CD4-positive, CD25-positive, alpha-beta regulatory T cell (primary cell): Measurements from ENCODE around the gene CDK11B. TPM values are rescaled to one million over a fixed set of nuclear protein-coding genes. Genes with fewer than 3 reads are reported as not detected.
A peak's percentile ranks its signal among the peaks of the same experiment; 100 is the strongest.

Experiments used
- ATAC-seq, 2 donors: fragments of 150-1000 bp; cut with Tn5 transposase; one replicate each; pipeline ENCODE4 v1.10.0; 2021; ENCODE audit warnings: low read depth in 2 of 2, moderate number of reproducible peaks in 2 of 2, moderate library complexity in 1 of 2
- DNase-seq, 3 donors: peaks; one replicate each; pipeline versions ENCODE4 v3.0.0 to v3.0.0-alpha.2; 2012 to 2022; ENCODE audit warnings: mixed read lengths in 1 of 3
- H3K27ac ChIP-seq: one replicate; pipeline ENCODE4 v1.7.0; 2013; ENCODE audit warnings: mild to moderate bottlenecking, low read length; ENCODE audit not compliant: insufficient read depth, poor library complexity, severe bottlenecking
- H3K27me3 ChIP-seq: one replicate; pipeline ENCODE4 v1.7.0; 2013; ENCODE audit warnings: low read length; ENCODE audit not compliant: control insufficient read depth, insufficient read depth
- H3K36me3 ChIP-seq: one replicate; pipeline ENCODE4 v1.7.0; 2013; ENCODE audit warnings: mild to moderate bottlenecking, low read length, moderate library complexity; ENCODE audit not compliant: control insufficient read depth, insufficient read depth
- H3K4me1 ChIP-seq: 2 replicates; pipeline ENCODE4 v1.7.0; 2013; ENCODE audit warnings: mild to moderate bottlenecking, low read length; ENCODE audit not compliant: insufficient read depth, control insufficient read depth, poor library complexity, severe bottlenecking
- H3K4me3 ChIP-seq: one replicate; pipeline ENCODE4 v1.7.0; 2013; ENCODE audit warnings: low read depth, mild to moderate bottlenecking, low read length, moderate library complexity
- H3K9me3 ChIP-seq, 2 experiments: 1 replicate in 1 of 2; 2 replicates in 1 of 2; pipeline ENCODE4 v1.7.0; 2013; ENCODE audit warnings: low read length in 2 of 2, mild to moderate bottlenecking in 1 of 2, moderate library complexity in 1 of 2; ENCODE audit not compliant: control insufficient read depth in 2 of 2
- H3K27ac Mint-ChIP-seq, 3 donors: one replicate each; pipeline ENCODE4 v1.8.0; 2020 to 2022; ENCODE audit warnings: mild to moderate bottlenecking in 3 of 3, mixed read lengths in 3 of 3, moderate library complexity in 2 of 3
- H3K27me3 Mint-ChIP-seq: one replicate; pipeline ENCODE4 v1.8.0; 2022; ENCODE audit warnings: mild to moderate bottlenecking, mixed read lengths
- H3K36me3 Mint-ChIP-seq: one replicate; pipeline ENCODE4 v1.8.0; 2020; ENCODE audit warnings: mixed read lengths
- H3K4me1 Mint-ChIP-seq, 4 donors: one replicate each; pipeline ENCODE4 v1.8.0; 2020 to 2022; ENCODE audit warnings: mixed read lengths in 4 of 4, mild to moderate bottlenecking in 1 of 4
- H3K4me3 Mint-ChIP-seq, 4 donors: one replicate each; pipeline ENCODE4 v1.8.0; 2020 to 2022; ENCODE audit warnings: mild to moderate bottlenecking in 4 of 4, mixed read lengths in 4 of 4, moderate library complexity in 3 of 4
- H3K9me3 Mint-ChIP-seq, 7 donors: one replicate each; pipeline ENCODE4 v1.8.0; 2020 to 2022; ENCODE audit warnings: mixed read lengths in 7 of 7, mild to moderate bottlenecking in 3 of 7, moderate library complexity in 2 of 7
- polyA plus RNA-seq, 4 donors: library from polyadenylated mRNA; unstranded; fragments of 300-500 nt; fragmentation: Illumina TruSeq; gene quantifications; one replicate each; pipeline ENCODE4 v1.2.3, GENCODE V29; 2021
- total RNA-seq: library from RNA; stranded (reverse); gene quantifications from one replicate; pipeline ENCODE4 v1.2.3, GENCODE V29; 2022

The CDK11B gene
- total and polyA plus RNA-seq, 5 donors from 2014 or later = 9.3 to 47.2 (median 9.8) TPM

DNA sequence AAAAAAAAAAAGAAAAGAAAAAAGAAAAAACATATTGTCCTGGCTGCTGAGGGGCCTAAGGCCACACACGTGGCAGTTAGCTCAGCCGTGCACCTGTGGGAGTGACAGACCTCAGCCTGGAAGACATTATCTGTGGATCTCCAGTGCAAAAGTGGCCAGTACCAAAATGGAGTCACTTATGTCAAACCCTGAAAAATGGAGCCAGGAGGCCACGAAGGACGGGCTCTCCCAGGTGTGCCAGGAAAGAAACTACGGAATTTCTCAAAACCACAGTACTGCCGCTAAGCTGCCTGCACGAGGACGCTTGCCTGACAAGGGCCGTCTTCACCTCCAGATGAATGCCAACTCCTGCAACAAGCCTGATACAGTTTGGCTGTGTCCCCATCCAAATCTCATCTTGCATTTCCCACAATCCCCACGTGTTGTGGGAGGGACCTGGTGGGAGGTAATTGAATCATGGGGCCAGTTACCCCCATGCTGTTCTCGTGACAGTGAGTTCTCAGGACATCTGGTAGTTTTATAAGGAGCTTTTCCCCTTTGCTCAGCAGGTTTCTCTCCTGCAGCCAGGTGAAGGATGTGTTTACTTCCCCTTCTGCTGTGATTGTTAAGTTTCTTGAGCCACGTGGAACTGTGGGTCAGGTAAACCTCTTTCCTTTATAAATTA lies 48.9 kb downstream of the CDK11B start:
- peaks cover 0 to 1% (median 0%) of the 10 kb centered on the region in 7 donors for H3K9me3 Mint-ChIP-seq

DNA sequence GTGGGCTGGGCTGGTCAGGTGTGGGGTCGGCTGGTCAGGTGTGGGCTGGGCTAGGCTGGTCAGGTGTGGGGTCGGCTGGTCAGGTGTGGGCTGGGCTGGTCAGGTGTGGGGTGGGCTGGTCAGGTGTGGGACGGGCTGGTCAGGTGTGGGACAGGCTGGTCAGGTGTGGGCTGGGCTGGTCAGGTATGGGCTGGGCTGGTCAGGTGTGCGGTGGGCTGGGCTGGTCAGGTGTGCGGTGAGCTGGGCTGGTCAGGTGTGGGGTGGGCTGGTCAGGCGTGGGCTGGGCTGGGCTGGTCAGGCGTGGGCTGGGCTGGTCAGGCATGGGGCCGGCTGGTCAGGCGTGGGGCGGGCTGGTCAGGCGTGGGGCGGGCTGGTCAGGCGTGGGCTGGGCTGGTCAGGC lies 52.6 kb downstream of the CDK11B start:
- Histone ChIP-seq H3K27me3 (no peaks in the 10 kb centered on the region), H3K9me3 (no peaks in the 10 kb centered on the region), H3K4me3 (no peak overlapping the region), H3K4me1 (peaks cover 10% of the 10 kb centered on the region), H3K36me3 (no peaks in the 10 kb centered on the region), H3K27ac (peak overlapping the region; percentile 78)
- DNase-seq = no peak
- no peak overlapping the region for H3K27ac Mint-ChIP-seq
- no peaks in the 10 kb centered on the region for H3K27me3 Mint-ChIP-seq
- no peak for ATAC-seq
- H3K4me1 Mint-ChIP-seq = peaks cover 4 to 19% (median 10%) of the 10 kb centered on the region in 4 donors
- peaks cover 0 to 2% (median 0%) of the 10 kb centered on the region in 7 donors for H3K9me3 Mint-ChIP-seq
- no peak overlapping the region for H3K4me3 Mint-ChIP-seq
- no peaks in the 10 kb centered on the region for H3K36me3 Mint-ChIP-seq

More for the DNA sequence above, 48.9 kb downstream of the CDK11B start:
- Mint-ChIP-seq H3K36me3 (no peaks in the 10 kb centered on the region), H3K27me3 (no peaks in the 10 kb centered on the region), H3K27ac (no peak overlapping the region), H3K4me1 (peaks cover 9 to 38% (median 20%) of the 10 kb centered on the region in 4 donors), H3K4me3 (peak overlapping the region in 1 of 4 donors; percentile 51)
- Histone ChIP-seq H3K4me1 (peaks cover 25% of the 10 kb centered on the region), H3K27me3 (no peaks in the 10 kb centered on the region), H3K36me3 (no peaks in the 10 kb centered on the region), H3K4me3 (no peak overlapping the region), H3K9me3 (no peaks in the 10 kb centered on the region), H3K27ac (no peak overlapping the region)
- no peak for ATAC-seq
- DNase-seq = no peak

DNA sequence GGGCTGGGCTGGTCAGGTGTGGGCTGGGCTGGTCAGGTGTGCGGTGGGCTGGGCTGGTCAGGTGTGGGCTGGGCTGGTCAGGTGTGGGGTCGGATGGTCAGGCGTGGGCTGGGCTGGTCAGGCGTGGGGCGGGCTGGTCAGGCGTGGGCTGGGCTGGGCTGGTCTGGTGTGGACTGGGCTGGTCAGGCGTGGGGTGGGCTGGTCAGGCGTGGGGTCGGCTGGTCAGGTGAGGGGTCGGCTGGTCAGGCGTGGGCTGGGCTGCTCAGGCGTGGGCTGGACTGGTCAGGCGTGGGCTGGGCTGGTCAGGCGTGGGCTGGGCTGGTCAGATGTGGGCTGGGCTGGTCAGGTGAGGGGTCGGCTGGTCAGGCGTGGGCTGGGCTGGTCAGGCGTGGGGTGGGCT lies 53.1 kb downstream of the CDK11B start:
- Histone ChIP-seq H3K27ac (no peak overlapping the region), H3K36me3 (no peaks in the 10 kb centered on the region), H3K9me3 (no peaks in the 10 kb centered on the region), H3K4me1 (peaks cover 10% of the 10 kb centered on the region), H3K4me3 (no peak overlapping the region), H3K27me3 (no peaks in the 10 kb centered on the region)
- no peak for DNase-seq
- Mint-ChIP-seq H3K36me3 (no peaks in the 10 kb centered on the region), H3K27ac (no peak overlapping the region), H3K9me3 (peaks cover 0 to 2% (median 0%) of the 10 kb centered on the region in 7 donors), H3K4me3 (no peak overlapping the region), H3K4me1 (peaks cover 4 to 19% (median 10%) of the 10 kb centered on the region in 4 donors), H3K27me3 (no peaks in the 10 kb centered on the region)
- ATAC-seq = no peak

DNA sequence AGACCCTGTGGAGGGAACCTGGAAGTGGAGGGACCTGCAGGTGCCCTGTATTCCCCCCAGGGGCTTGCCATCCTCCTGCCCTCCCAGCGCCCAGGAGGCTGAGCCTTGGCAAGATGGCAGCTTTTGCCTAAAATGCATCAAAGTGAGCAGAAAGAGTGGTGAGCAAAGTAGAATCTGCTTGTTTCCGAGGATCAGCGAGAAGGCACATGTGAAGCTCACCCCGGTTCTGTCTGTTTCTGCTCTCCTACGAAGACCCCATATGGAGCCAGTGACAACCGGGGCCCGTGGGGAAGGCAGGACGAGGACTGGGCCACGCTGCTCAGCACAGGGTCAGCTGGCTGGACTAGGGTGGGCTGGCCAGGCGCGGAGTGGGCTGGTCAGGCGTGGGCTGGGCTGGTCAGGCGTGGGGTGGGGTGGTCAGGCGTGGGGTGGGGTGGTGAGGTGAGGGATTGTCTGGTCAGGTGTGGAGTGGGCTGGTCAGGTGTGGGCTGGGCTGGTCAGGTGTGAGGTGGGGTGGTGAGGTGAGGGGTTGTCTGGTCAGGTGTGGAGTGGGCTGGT lies 53.7 kb downstream of the CDK11B start:
- peaks cover 15% of the 10 kb centered on the region for H3K4me1 ChIP-seq
- ATAC-seq (no peak), DNase-seq (peak in 1 of 3 donors; percentile 45)
- H3K27ac Mint-ChIP-seq = peak overlapping the region in 1 of 3 donors; percentile 66
- H3K9me3 ChIP-seq = no peaks in the 10 kb centered on the region
- no peaks in the 10 kb centered on the region for H3K36me3 Mint-ChIP-seq
- peaks cover 4 to 21% (median 10%) of the 10 kb centered on the region in 4 donors for H3K4me1 Mint-ChIP-seq
- H3K9me3 Mint-ChIP-seq = peaks cover 0 to 2% (median 0%) of the 10 kb centered on the region in 7 donors
- no peak overlapping the region for H3K4me3 ChIP-seq
- peak overlapping the region in 1 of 4 donors; percentile 22 for H3K4me3 Mint-ChIP-seq
- H3K27me3 ChIP-seq = no peaks in the 10 kb centered on the region
- no peaks in the 10 kb centered on the region for H3K27me3 Mint-ChIP-seq
- no peaks in the 10 kb centered on the region for H3K36me3 ChIP-seq
- H3K27ac ChIP-seq = no peak overlapping the region

DNA sequence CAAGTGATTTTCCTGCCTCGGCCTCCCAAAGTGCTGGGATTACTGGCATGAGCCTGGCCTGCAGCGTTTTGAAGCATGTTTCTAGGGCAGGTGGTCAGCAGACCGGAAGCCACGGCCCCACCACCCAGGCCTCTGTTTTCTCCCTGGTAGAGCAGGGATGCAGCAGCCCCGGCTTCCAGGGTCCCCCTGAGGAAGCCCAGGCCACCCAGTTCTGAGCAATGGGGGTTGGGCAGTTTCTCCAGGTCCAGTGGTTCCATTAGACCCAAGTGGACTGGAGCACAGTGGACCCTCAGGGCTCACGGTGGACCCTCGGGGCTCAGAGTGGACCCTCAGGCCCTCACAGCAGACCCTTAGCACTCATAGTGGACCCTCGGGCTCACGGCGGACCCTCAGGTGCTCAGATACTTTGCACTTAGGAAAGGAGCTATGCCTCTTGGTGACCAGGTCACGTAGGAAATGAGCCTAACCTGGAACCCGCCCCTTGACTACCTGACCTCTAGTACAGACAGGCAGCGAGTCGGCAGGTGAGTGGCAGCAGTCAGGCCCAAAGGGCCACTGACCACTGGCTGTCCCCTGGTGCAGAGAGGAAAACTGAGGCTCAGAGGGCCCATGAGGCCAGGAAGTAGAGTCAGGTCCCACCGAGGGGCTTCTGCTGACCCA lies 54.3 kb downstream of the CDK11B start:
- ATAC-seq = no peak
- H3K4me1 ChIP-seq = peaks cover 15% of the 10 kb centered on the region
- H3K27me3 ChIP-seq = no peaks in the 10 kb centered on the region
- Mint-ChIP-seq H3K36me3 (no peaks in the 10 kb centered on the region), H3K27me3 (no peaks in the 10 kb centered on the region), H3K9me3 (peaks cover 0 to 2% (median 0%) of the 10 kb centered on the region in 7 donors), H3K4me1 (peaks cover 4 to 21% (median 10%) of the 10 kb centered on the region in 4 donors), H3K4me3 (peak overlapping the region in 2 of 4 donors; percentile 60 to 61), H3K27ac (peak overlapping the region in 2 of 3 donors; percentile 66 to 78)
- H3K36me3 ChIP-seq = no peaks in the 10 kb centered on the region
- no peak overlapping the region for H3K4me3 ChIP-seq
- no peak overlapping the region for H3K27ac ChIP-seq
- no peak for DNase-seq
- H3K9me3 ChIP-seq = no peaks in the 10 kb centered on the region

DNA sequence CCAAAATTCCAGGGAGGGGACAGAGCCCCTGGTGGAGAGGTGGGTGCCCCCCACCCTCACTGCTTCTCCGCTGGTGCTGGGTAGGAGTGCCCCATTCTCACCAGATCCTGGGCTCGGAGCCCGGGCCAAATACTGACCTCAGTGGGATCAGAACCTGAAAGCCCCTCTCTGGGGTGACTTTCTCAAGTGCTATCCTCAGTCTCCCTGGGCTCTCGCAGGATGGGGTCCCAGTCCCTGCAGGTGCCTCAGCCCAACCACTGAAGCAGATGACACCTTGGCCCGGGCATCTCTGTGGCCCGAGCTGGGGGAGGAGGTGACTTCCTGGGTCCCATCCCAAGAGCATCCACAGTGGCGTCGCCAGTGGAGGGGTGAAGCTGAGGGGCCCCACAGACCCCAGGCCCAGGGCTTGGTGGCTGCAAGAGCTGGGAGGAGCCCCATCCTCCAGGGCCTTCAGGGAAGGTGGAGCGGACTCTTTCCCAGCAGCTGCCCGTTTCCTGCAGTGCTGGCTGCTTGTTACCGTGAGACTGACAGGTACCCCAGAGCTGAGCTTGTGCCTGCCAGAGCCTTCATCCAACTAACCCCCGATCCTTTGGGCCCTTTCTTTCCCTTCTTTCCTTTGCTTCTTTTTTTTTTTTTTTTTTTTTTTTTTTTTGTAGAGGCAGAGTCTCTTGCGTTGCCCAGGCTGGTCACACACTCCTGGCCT lies 55.0 kb downstream of the CDK11B start:
- no peak overlapping the region for H3K4me3 ChIP-seq
- no peak for ATAC-seq
- H3K27ac Mint-ChIP-seq = peak overlapping the region in 1 of 3 donors; percentile 78
- H3K9me3 ChIP-seq = no peaks in the 10 kb centered on the region
- H3K27ac ChIP-seq = no peak overlapping the region
- H3K4me3 Mint-ChIP-seq = peak overlapping the region in 2 of 4 donors; percentile 60 to 61
- no peaks in the 10 kb centered on the region for H3K36me3 ChIP-seq
- no peaks in the 10 kb centered on the region for H3K27me3 ChIP-seq
- DNase-seq = no peak
- no peaks in the 10 kb centered on the region for H3K36me3 Mint-ChIP-seq
- peaks cover 0 to 2% (median 0%) of the 10 kb centered on the region in 7 donors for H3K9me3 Mint-ChIP-seq
- H3K27me3 Mint-ChIP-seq = peaks cover 2% of the 10 kb centered on the region
- H3K4me1 Mint-ChIP-seq = peaks cover 4 to 22% (median 10%) of the 10 kb centered on the region in 4 donors
- peaks cover 15% of the 10 kb centered on the region for H3K4me1 ChIP-seq

DNA sequence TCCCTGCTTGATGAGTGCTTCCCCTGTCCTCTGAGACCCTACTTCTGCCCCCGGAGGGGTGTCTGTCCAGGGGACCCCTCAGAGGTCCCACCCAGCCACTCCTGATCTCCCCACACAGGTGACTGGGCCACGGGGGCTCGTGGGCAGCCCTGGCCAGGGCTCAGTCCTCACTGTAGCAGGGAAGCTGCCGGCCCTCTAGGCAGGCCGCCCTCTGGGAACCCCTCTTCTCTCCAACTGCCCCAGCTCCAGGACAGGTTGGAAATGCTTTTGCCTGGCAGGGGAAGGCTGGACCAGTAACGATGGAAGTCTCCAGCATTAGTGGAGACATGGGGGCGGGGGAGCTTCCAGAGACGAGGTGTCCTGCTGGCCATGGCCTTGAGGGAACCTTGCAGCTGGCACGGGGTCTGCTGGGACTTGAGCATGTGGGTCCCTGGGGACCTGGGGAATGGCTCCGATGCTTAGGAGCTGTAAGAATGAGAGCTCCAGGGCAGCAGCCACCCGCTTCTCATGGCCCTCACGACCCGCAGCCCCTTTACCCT lies 55.8 kb downstream of the CDK11B start:
- H3K4me1 ChIP-seq = peaks cover 15% of the 10 kb centered on the region

More for the DNA sequence above, 55.8 kb downstream of the CDK11B start:
- Mint-ChIP-seq H3K36me3 (no peaks in the 10 kb centered on the region), H3K4me3 (peak overlapping the region in 2 of 4 donors; percentile 29 to 68), H3K4me1 (peaks cover 4 to 25% (median 10%) of the 10 kb centered on the region in 4 donors), H3K27me3 (peaks cover 4% of the 10 kb centered on the region), H3K9me3 (peaks cover 0 to 2% (median 0%) of the 10 kb centered on the region in 7 donors), H3K27ac (peak overlapping the region in 1 of 3 donors; percentile 9)
- Histone ChIP-seq H3K4me3 (no peak overlapping the region), H3K27ac (no peak overlapping the region), H3K9me3 (no peaks in the 10 kb centered on the region), H3K36me3 (no peaks in the 10 kb centered on the region), H3K27me3 (no peaks in the 10 kb centered on the region)
- ATAC-seq (no peak), DNase-seq (no peak)
